NCI-H524 (cell line): ENCODE data around the gene GPNMB.

ENCODE experiments used
- DNase-seq, 2 experiments: peaks; one replicate each; lab custom pipeline; 2025; lab: John Stamatoyannopoulos, UW

The GPNMB gene

DNA sequence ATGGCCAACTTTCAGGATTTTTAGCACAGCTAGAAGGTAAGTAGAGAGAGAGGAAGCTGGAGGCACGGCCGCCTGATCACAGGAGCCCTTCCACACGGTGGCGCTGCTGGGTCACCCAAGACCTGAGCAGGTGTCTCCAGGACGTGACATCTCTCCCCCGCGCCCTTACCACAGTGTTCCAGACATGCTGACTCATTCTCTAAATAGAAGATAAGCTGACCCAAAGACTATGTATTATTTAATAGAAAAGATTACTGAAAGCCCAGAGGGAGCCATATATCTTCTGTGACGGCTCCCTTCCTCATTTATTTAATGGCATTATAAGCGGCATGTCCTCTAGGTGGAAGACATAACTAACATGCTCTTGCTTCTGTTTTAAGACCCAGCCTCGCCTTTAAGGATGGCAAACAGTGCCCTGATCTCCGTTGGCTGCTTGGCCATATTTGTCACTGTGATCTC, 26.6 kb downstream of the GPNMB start:
- DNase-seq, result peak; percentile 72 to 85

DNA sequence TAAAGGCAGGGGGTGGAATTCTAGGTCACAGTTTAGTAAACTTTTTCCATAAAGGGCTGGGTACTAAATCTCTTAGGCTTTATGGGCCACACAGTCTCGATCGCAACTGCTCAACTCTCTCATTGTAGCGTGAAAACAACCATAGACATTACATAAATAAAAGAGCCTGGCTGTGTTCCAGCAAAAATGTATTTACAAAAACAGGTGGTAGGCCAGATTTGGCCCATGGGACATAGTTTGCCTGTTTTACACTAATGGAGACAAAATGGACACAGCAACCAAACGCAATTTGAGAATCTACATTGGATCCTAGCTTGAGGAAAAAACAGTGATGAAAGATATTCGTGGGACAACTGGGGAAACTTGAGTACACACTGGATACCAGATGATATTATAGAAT, 29.3 kb downstream of the GPNMB start:
- no peak for DNase-seq

DNA sequence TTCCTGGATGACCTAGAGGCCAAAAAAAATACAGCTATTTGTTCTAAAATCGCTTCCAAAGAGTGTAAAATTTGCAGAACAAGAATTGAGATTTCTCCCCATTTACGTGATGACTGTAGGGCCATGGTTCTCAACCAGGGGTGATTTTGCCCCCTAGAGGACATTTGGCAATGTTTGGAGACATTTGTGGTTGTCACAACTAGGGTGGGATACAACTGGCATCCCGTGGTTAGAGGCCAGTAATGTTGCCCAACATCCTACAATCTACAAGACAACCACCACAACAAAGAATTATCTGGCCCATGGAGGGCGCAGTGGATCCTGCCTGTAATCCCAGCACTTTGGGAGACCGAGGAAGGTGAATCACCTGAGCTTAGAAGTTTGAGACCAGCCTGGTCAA, 29.8 kb downstream of the GPNMB start:
- DNase-seq, result peak in 1 of 2 experiments; percentile 25

DNA sequence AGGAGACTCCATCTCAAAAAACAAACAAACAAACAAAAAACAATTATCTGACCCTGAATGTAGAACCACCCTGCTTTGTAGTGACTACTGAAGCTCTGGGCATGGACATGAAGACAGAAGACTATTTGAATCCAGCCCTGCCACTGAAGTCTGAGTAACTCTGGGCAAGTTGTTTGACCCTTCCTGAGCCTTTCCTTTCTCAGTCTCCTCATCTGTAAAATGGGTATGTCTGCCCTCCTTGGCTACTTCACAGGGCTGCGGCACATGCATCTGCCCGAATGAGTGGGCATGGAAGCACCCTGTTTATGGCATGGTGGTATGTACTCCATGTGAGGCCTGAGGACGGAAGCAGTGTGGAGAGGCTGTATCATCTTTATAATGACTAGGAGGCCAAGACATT, 30.4 kb downstream of the GPNMB start:
- DNase-seq, result no peak

DNA sequence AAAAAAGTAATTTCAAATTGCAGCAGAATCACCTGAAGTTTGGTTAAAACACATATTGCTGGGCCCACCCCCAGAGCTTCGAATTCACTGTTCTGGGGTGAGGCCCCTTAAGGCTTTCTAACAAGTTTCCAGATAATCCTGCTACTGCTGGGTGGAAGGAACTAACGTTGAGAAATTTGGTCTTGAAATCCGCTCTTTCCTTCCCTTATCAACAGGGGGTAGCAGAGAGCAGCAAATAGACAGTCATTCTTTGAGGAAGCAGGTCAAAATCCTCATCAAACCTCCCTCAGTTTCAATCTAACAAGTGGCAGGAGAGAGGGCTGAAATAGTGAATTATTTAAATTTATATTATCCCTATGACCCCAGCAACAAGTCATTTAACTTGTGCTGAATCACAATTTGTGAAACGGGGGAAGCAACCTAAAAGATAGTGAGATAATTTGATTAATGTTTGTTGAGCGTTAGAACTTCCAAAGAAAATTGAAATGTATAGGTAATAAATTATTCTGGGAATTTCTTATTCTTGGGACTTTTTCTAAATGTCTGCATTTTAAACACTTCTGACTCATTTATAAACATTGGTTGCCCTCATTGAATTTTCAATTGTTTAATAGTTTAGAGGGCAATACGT, 30.9 kb downstream of the GPNMB start:
- DNase-seq, result peak; percentile 56 to 66

DNA sequence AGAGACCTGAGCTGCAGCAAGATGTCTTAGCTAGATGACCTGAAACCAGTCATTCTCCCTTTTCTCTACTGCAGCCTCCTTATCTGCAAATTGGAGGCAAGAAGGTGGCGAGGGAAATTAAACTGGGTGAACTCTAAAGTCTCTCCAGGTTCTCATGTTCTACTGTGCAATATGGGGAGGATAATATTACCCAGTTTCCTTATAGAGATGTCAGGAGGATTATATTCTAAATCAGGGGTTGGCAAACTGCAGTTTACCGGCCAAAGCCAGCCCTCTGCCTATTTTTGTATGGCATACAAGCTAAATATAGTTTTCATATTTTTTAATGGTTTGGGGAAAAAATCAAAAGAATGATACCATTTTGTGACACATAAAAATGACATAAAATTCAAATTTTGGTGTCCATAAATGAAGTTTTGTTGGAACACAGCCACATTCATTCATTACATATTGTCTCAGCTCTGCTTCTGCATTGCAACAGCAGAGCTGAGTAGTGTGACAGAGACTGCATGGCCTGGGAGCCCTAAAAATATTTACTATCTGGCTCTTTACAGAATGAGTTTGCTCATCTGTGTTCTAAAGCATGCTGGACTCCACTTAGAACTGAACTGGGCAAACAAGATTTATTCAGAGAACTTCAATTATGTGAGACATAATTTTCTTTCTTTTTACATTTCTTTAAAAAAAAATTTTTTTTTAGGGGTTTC, 33.4 kb downstream of the GPNMB start:
- no peak for DNase-seq

DNA sequence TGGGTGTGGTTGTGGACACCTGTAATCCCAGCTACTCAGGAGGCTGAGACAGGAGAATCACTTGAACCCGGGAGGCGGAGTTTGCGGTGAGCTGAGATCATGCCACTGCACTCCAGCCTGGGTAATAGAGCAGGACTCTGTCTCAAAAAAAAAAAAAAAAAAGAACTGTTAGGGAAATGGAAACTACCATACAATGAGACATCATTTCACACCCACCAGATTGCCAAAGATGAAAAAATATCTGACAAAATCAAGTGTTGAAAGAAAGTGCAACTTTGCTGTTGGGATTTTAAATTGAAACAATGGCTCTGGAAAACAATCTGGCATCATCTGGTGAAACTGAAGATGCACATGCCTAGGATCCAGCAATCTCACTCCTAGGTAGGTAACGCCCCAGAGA, 36.5 kb downstream of the GPNMB start:
- no peak for DNase-seq

DNA sequence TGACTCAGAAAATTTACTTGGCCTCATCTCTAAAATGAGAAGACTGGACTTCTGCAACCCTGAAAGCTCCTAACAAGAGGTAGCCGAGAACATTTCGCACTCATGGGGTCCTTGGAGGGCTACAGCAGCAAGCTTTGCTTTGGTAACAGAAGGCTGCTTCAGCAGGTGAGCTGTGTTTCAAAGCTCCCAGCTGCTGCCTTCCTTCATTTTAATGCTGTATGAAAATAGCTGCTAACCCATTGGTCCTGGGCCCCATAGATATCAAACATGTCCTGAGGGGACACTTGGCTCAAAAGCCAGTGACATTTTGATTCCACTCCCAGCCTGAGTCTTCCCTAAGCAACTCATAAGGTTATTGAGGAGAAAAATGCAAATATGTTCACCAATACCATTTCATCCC, 38.3 kb downstream of the GPNMB start:
- peak in 1 of 2 experiments; percentile 9 for DNase-seq

DNA sequence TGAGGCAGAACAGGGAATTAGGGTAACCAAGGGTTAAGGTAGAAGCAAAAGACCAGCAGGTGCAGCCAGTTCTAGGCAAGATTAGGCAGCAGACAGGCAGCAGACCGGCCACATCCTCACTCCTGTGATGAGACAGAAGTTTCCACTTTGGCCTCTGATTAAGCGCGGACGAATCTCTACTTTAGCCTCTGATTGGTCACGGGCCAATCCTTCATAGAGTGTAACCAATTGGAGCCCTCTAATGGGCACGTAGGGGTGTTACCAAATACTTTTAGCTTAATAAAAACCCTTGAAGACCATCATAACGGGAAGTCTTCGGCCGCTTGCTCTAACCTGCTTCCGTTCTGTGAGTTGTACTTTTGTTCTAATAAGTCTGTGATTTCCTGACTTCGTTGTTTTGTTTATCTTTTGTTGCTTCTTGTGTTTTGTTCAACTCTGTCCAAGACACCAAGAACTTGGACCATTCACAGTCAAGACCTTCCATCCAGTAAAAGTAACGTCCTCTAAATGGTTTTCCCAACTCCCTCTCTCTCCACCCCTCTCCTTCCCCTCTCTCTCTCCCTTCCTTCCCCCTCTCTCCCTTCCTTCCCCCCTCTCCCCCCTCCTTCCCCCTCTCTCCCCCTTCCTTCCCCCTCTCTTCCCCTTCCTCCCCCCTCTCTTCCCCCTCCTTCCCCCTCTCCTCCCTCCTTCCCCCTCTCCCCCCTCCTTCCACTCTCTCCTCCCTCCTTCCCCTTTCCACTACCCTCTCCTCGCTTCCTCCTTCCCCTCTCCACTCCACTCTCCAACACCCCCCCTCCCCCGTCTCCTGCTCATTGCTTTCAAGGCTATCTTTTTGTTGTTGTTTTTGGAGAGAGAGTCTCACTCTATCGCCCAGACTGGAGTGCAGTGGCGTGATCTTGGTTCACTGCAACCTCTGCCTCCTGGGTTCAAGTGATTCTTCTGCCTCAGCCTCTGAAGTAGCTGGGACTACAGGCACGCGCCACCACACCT, 39.4 kb downstream of the GPNMB start:
- DNase-seq, result no peak

DNA sequence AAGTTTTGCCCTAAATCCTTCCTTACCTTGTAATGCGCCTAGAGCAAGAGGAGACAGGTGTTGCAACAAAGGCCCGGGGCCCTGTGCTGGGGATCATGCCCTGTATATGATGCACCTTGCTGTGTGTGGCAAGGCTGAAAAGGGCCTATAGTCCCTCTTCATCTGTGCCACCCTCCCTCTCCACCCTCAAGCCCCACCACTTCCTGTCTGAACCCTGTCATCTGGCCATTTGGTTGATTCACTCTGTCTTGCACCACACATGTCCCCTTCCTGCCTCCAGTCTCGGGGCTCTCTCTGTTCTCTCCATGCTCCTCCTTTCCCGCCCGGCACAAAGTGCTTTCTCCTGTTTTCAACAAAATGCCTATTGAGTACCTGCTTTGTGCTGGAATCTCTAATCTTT, 41.0 kb downstream of the GPNMB start:
- no peak for DNase-seq

DNA sequence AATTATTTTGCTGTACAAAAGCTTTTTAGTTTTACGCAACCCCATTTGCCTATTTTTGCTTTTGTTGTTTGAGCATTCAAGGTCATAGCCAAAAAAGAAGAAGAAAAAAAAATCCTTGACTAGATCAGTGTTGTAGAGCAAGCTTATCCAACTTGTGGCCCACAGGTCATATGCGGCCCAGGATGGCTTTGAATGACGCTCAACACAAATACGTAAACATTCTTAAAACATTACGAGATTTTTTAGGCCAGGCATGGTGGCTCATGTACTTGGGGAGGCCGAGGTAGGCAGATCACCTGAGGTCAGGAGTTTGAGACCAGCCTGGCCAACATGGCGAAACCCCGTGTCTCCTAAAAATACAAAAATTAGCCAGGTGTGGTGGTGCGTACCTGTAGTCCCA, 44.4 kb downstream of the GPNMB start:
- DNase-seq, result no peak

DNA sequence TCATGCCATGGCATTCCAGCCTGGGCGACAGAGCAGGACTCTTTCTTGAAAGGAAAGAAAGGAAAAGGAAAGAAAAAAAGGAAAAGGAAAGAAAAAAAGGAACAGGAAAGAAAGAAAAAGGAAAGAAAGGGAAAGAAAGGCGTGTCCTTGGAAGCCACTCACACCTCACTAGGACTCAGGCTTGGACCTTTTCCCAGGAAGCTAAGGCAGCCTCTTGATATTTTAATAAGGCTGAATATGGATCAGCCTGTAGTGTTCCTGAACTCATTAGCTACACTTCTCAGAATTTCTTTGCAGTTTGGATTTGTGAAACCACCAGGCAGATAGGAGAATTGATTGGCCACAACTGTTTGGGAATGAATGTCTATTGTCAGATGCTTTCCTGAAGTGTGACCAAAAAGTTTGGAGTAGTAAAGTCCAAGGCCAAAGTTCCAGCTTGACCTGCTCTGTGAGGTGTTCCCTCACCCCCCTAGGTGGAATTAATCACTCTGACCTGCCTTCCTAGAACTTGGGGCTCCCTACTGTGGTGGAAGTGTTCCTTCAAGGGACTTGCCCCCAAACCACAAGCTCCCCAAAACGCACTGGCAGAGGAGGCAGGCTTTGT, 45.5 kb downstream of the GPNMB start:
- no peak for DNase-seq

DNA sequence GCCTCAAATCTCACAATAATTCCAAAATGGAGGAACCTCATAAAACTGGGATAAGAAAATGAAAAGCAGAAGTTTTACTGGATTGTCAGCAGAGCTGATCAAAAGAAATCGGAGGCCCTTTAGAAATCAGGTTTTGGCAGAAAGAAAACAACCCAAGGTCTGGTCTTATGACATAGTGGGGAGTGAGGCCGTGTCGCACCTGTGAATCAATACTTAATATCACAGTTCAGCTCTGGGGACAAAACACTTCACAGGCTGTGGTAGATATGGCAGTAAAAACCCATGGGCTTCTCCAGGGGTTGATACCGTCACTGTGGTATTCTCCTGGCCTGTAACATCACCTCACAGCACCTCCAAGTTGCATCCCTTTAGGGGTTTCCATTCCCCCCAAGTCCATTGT, 46.0 kb downstream of the GPNMB start:
- no peak for DNase-seq

DNA sequence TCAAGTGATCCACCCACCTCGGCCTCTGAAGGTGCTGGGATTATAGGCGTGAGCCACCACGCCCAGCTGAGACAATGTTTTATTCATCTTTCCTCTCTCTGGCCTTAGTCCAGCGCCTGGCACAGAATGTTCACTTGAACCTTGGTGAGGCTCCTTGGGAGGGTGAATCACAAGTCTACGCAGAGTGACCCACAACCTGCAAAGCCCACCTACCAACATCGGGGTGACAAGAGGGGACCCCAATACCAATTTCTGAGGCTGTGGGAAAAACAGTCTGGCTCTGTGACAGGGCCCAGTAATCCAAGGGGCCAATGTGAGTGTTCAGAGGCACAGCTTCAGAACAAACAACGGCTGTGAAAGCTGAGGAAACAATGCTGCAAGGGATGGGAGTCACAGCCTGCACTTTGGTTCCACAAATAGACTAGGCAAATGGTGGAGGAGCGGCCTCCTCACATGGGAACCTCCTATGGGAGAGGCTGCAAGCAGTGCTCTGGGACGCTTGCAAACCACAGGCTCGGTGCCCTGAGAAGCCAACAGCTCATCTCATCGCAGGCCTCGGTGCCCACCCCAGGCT, 47.0 kb downstream of the GPNMB start:
- DNase-seq, result no peak

DNA sequence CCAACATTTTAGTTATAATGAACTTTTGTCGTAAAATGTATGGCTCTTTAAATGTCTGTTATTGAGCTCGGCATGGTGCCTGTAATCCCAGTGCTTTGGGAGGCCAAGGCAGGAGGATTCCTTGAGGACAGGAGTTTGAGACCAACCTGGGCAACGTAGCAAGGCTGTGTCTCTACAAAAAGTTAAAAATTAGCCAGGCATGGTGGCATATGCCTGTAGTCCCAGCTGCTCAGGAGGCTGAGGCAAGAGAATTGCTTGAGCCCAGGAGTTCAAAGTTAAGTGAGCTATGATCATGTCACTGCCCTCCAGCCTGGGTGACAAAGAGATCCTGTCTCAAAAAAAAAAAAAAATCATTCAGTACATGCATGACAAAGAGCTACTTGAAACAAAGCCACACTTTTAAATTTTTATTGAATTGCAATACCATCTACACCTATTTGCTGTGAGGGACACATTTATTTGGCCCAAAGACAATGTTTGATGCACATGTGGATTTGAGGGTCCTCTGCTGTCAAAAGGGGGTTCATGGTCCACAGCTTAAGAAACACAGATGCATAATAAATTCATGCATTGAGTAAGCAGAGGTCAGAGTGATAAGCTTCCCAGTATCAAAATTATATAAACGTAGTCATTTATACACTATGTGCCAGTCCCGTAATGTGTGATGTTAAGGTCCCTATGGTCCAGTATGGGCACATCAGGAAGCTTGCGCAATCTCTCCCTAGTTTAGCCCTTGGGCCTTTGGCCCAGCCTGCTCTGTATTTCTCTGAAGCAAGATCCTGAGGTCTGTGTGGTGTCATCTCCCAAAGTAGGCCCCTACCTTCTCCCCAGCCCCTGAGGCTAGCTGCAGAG, 48.2 kb downstream of the GPNMB start:
- DNase-seq, result no peak

DNA sequence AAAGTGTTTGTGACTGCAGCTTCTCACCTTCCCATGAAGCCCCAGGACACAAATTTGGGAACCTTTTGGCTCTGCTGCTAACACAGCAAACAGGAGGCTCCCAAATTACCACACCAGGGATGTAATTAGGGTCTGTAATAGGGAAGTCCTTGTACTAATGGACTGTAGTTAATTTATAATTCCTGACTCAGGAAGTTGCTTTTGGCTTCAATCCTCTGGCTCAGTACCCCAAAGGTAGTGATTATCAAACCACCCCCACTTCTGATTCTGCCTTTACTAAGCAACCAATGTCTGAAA, 48.8 kb downstream of the GPNMB start:
- no peak for DNase-seq

DNA sequence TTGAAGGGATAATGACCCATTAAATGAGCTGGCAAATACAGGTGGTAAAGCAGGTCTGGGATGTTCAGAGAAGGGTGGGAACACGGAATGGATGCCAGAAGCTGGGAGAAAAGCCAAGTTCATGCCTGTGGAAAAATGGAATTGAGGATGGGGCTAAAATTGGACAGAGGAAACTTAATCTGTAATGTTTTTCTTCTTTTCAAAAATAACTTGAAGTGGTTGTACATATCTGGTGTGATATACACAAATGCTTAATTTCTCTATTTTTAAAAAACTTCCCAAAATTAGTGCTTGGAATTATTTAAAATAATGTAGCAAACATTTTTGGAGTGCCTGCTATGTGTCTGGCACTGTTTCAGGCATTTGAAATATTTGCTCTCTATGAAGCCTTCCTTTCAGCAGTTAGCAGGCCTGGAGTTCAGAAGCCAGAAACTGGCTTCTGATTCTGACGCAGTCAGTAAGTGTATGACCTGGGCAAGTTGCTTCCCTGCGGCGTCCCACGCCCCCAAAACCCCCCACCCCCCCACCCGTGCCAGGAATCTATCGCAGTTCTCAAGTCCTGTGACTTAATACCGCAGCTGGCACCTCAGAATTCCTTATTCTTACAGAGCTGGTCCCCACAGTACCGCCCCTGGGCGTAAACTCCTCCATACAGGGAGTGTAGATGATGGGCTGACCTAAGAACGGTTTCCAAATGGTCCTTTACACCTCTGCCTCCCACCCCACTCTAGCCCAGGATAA, 51.7 kb downstream of the GPNMB start:
- DNase-seq, result no peak

DNA sequence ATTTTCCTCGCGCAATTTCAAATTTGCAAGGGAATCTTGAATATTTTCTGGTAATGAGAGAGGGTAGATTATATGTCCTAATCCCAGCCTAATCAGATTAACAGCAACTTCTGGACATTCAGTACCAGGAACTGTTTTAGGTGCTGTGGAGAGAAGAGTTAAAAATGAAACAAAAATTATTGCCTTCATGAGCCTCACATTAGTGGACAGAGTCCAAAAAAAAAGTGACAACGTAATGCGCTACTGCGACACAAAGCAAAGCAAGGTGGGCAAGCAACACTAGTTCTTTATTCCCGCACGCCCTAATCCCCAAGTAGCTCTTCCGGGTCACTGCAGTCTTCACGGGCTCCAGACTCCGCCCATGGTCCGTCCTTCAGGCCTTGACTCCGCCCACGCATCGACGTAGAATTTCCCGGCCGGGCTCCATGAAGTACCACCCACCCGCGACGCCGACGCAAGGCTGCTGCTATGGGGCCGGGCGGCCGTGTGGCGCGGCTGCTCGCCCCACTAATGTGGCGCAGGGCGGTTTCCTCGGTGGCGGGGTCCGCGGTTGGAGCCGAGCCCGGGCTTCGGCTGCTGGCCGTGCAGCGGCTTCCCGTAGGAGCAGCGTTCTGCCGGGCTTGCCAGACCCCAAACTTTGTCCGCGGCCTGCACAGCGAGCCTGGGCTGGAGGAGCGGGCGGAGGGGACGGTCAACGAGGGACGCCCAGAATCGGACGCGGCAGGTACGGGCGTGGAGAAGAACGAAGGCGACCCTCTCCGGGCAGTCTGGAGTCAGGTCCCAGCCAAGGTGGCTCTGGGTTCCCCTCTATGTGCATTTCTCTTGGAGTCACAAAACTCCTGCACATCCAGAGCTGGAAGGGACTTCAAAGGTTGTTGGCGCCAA, 52.6 kb downstream of the GPNMB start, which contains the start of gene MALSU1:
Gene MALSU1, plus strand, starts transcription at position 455 of the 885 bp plus-strand sequence. Its CDS starts 14 bp downstream, at position 469.
- DNase-seq, result peak; percentile 92 to 95

DNA sequence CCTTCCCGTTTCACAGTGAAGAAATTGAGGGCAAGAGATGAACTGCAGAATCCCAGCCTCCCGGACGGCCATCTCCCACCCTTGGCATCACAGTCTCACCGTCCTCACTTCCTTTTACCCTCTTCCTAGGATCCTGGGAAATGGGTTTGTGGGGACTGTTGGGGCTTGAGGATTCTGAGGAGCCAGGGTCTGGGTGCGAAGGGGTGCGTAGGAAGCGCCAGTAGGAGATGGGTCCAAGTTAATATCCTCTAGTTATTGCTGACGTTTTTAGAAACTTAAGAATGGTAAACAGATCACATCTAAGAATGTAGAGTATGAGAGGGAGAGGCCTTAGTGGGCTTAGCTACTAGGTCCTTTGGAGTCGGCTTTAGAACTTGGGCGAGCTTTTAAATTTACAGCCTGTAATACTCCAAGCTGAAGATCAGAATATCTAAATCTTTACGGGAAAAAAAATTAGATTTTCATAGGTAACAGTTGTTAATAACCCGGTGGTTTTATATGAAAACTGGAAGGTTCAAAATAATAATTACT, 53.3 kb downstream of the GPNMB start:
- no peak for DNase-seq
